ENCODE measurements around the gene STK32C.

GRCh38 chr10:132193907-132194552, 113.7 kb downstream of the STK32C start:
- TF ChIP-seq NFRKB (IDR thresholded peaks at IDR 0.05) (no peak), SP1 (IDR thresholded peaks at IDR 0.05) (no peak), FOXK2 (IDR thresholded peaks at IDR 0.05) (no peak), ELF4 (IDR thresholded peaks at IDR 0.05) (no peak), PKNOX1 (IDR thresholded peaks at IDR 0.05) (no peak), CTBP1 (IDR thresholded peaks at IDR 0.05; ENCODE audit: borderline replicate concordance) (no peak), ZNF384 (IDR thresholded peaks at IDR 0.05) (no peak), TARDBP (IDR thresholded peaks at IDR 0.05) (no peak), SUZ12 (IDR thresholded peaks at IDR 0.05) (no peak), HDGF (IDR thresholded peaks at IDR 0.05; ENCODE audit: borderline replicate concordance) (no peak), ARNT (IDR thresholded peaks at IDR 0.05) (no peak), FOXA1 (IDR thresholded peaks at IDR 0.05) (no peak)

Measured in HEK293T (cell line).